ENCODE results near the gene COL5A3.

- TF ChIP-seq TAF1 (IDR thresholded peaks at IDR 0.05; ENCODE audit: borderline replicate concordance, low read depth, low read length), result no peak
- TF ChIP-seq POLR2A (IDR thresholded peaks at IDR 0.05; ENCODE audit: low read depth, low read length), result no peak
Measured at GRCh38 chr19:10013316-10013715, 3.0 kb upstream of the COL5A3 start, which contains the start of gene RDH8.

Measured in GM12892 (cell line).